Stomach (tissue), 9 donors: ENCODE results near the gene EYA3. TPM values are rescaled to one million over a fixed set of nuclear protein-coding genes. Genes with fewer than 3 reads are reported as not detected.

ENCODE experiments used
- DNase-seq, 2 donors: peaks; one replicate each; pipeline versions ENCODE4 v3.0.0 to v3.0.0-alpha.2; 2013 to 2019
- H3K27ac ChIP-seq, 5 donors: fragments of 200-600 bp in 4 of 5; sonication (generic) in 4 of 5; one replicate each; pipeline ENCODE4 v1.5.1; 2013 to 2019; ENCODE audit warnings: mild to moderate bottlenecking in 1 of 5, moderate library complexity in 1 of 5
- H3K27me3 ChIP-seq, 3 donors: fragments of 200-600 bp; sonication (generic); one replicate each; pipeline ENCODE4 v1.5.1; 2017 to 2019; ENCODE audit warnings: mixed run types in 1 of 3
- H3K36me3 ChIP-seq, 4 donors: fragments of 200-600 bp; sonication (generic); 1 replicate in 3 of 4; 2 replicates in 1 of 4; pipeline ENCODE4 v1.5.1; 2016 to 2019
- H3K4me1 ChIP-seq, 4 donors: fragments of 200-600 bp; sonication (generic); one replicate each; pipeline ENCODE4 v1.5.1; 2016 to 2019
- H3K4me3 ChIP-seq, 4 donors: fragments of 200-600 bp; sonication (generic) in 3 of 4; one replicate each; pipeline ENCODE4 v1.5.1; 2016 to 2019; ENCODE audit warnings: mild to moderate bottlenecking in 1 of 4
- H3K9me3 ChIP-seq, 4 donors: fragments of 200-600 bp; sonication (generic); one replicate each; pipeline ENCODE4 v1.5.1; 2016 to 2019
- CTCF ChIP-seq, 7 experiments: fragments of 450-650 bp in 4 of 7; fragments of 200-600 bp in 3 of 7; sonication (generic) in 3 of 7; IDR thresholded peaks; one replicate each; pipeline ENCODE4 v1.5.1; 2016 to 2019; ENCODE audit warnings: antibody characterized with exemption in 7 of 7, control low read depth in 2 of 7, mild to moderate bottlenecking in 1 of 7
- EP300 ChIP-seq: sonication (generic); formaldehyde crosslinking; IDR thresholded peaks from one replicate; pipeline ENCODE4 v1.6.1; 2017; ENCODE audit warnings: antibody characterized with exemption
- POLR2A ChIP-seq, 4 donors: fragments of 450-650 bp; IDR thresholded peaks; one replicate each; pipeline ENCODE4 v1.6.1; 2016; ENCODE audit warnings: antibody characterized with exemption in 4 of 4, control low read depth in 2 of 4, mild to moderate bottlenecking in 1 of 4, moderate library complexity in 1 of 4
- POLR2AphosphoS5 ChIP-seq, 3 donors: sonication (generic); formaldehyde crosslinking; IDR thresholded peaks; one replicate each; pipeline ENCODE4 v1.6.1; 2016; ENCODE audit warnings: antibody characterized with exemption in 3 of 3
- WGBS, 5 donors: extraction: QIAGEN DNeasy Blood & Tissue Kit in 3 of 5; methylation state at CpG; one replicate each; pipeline versions ENCODE4 v1.1.5 to v1.1.7; 2013 to 2018; 5-methylcytosine and 5-hydroxymethylcytosine counted together
- intact Hi-C: fragments of 100-400 bp; cut with DNase I; formaldehyde crosslinking; loops from one replicate; pipeline ENCODE4 v1.15.1; 2023; ENCODE audit warnings: low total_unique reads
- polyA plus RNA-seq, 3 donors: library from polyadenylated mRNA; stranded (reverse); fragments of 200-250 nt; gene quantifications; one replicate each; pipeline ENCODE4 v1.2.3, GENCODE V29; 2013
- total RNA-seq, 5 donors: library from RNA; depleted of rRNA; stranded (reverse); fragments of >200 nt; gene quantifications; one replicate each; pipeline versions ENCODE4 v1.1.0 to v1.2.3, GENCODE V29; 2014 to 2016
- donor health status: healthy with polysubstance abuse.
- donor health status: Bipolar disorder and iron deficiency.
- donor health status: healthy.

Gene EYA3
- total and polyA plus RNA-seq, 8 donors, result 2.9 to 38.2 (median 12.5) TPM

- 68 to 78% (median 74%) methylated on average over 14 of the region's 14 CpGs for WGBS, 5 donors
- intact Hi-C loops, result no loop called here
- no peak for TF ChIP-seq POLR2A (IDR thresholded peaks at IDR 0.05)
- TF ChIP-seq CTCF (IDR thresholded peaks at IDR 0.05), result no peak
- no peak for TF ChIP-seq EP300
- no peak for TF ChIP-seq POLR2AphosphoS5 (IDR thresholded peaks at IDR 0.05)
- H3K36me3 ChIP-seq, result no peaks in the 10 kb centered on the region
- no peaks in the 10 kb centered on the region for H3K27me3 ChIP-seq
- H3K4me3 ChIP-seq, result no peak overlapping the region
- peaks cover 0 to 14% (median 0%) of the 10 kb centered on the region in 4 donors for H3K4me1 ChIP-seq
- DNase-seq, result no peak
- no peaks in the 10 kb centered on the region for H3K9me3 ChIP-seq
- H3K27ac ChIP-seq, result peak overlapping the region in 2 of 5 donors; percentile 50 to 73
These were observed 47.2 kb upstream of the EYA3 start for GRCh38 chr1:28135371-28136168.

GRCh38 chr1:28134651-28135207, 46.3 kb upstream of the EYA3 start:
- Histone ChIP-seq H3K4me1 (peaks cover 0 to 14% (median 0%) of the 10 kb centered on the region in 4 donors), H3K27me3 (no peaks in the 10 kb centered on the region), H3K9me3 (no peaks in the 10 kb centered on the region), H3K27ac (peak overlapping the region in 2 of 5 donors; percentile 50 to 73), H3K36me3 (no peaks in the 10 kb centered on the region), H3K4me3 (no peak overlapping the region)
- DNase-seq, result no peak
- intact Hi-C loops, result no loop called here
- 90 to 100% (median 92%) methylated on average over 2 of the region's 2 CpGs for WGBS, 5 donors
- no peak for TF ChIP-seq POLR2A (IDR thresholded peaks at IDR 0.05)
- TF ChIP-seq EP300, result no peak
- no peak for TF ChIP-seq POLR2AphosphoS5 (IDR thresholded peaks at IDR 0.05)
- TF ChIP-seq CTCF (IDR thresholded peaks at IDR 0.05), result no peak

GRCh38 chr1:28132171-28133167, 44.1 kb upstream of the EYA3 start:
- Histone ChIP-seq H3K36me3 (no peaks in the 10 kb centered on the region), H3K27me3 (peaks cover 0 to 6% (median 0%) of the 10 kb centered on the region in 3 donors), H3K4me3 (no peak overlapping the region), H3K4me1 (peaks cover 0 to 13% (median 0%) of the 10 kb centered on the region in 4 donors), H3K9me3 (no peaks in the 10 kb centered on the region), H3K27ac (no peak overlapping the region)
- intact Hi-C loops, result no loop called here
- no peak for DNase-seq
- TF ChIP-seq POLR2AphosphoS5 (IDR thresholded peaks at IDR 0.05) (no peak), POLR2A (IDR thresholded peaks at IDR 0.05) (no peak), EP300 (no peak), CTCF (IDR thresholded peaks at IDR 0.05) (no peak)
- WGBS, 5 donors, result 69 to 77% (median 69%) methylated on average over 11 of the region's 11 CpGs

- Histone ChIP-seq H3K9me3 (no peaks in the 10 kb centered on the region), H3K4me1 (peaks cover 0 to 3% (median 0%) of the 10 kb centered on the region in 4 donors), H3K4me3 (no peak overlapping the region), H3K27ac (no peak overlapping the region), H3K36me3 (no peaks in the 10 kb centered on the region), H3K27me3 (peaks cover 0 to 6% (median 0%) of the 10 kb centered on the region in 3 donors)
- DNase-seq, result no peak
- intact Hi-C loops, result no loop called here
- TF ChIP-seq CTCF (IDR thresholded peaks at IDR 0.05) (no peak), EP300 (no peak), POLR2AphosphoS5 (IDR thresholded peaks at IDR 0.05) (no peak), POLR2A (IDR thresholded peaks at IDR 0.05) (no peak)
- 62 to 71% (median 67%) methylated on average over 6 of the region's 6 CpGs for WGBS, 5 donors
These were observed 42.5 kb upstream of the EYA3 start for GRCh38 chr1:28130901-28131300.
